ENCODE measurements around the gene CRADD.
A peak's percentile ranks its signal among the peaks of the same experiment; 100 is the strongest.
"Not testable (repeated sequence)": the region's sequence is repeated elsewhere in the genome, so short reads cannot be mapped to it uniquely, and the experiment has no call there.

CRADD gene

DNA sequence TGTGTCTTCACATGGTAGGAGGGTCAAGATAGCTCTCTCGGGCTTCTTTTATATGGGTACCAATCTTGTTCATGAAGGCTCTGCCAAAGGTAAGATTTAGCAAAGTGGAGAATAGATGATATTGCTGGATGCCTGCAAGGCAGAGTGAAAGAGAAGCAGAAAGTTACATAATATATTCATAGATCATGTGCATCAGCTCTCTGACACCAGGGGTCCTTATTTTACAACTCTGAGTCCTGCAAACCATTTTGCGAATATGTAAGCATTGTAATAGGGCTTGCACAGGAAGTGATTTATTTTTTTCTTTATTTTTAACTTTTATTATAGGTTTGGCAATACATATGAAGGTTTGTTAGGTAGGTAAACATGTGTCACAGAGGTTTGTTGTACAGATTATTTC is 31.8 kb downstream of the CRADD start:
- no peak for DNase-seq

DNA sequence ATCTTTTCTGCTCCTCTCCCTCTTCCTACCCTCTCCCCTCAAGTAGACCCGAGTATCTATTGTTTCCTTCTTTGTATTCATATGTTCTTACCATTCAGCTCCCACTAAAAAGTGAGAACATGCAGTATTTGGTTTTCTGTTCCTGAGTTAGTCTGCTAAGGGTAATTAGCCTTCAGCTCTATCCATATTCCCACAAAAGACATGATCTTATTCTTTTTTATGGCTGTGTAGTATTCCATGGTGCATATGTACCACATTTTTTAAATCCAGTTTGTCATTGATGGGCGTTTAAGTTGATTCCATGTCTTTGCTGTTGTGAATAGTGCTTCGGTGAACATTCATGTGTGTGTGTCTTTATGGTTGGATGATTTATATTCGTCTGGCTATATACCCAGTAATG is 32.2 kb downstream of the CRADD start:
- DNase-seq: no peak

- no peak for DNase-seq
Measured at GRCh38 chr12:93710574-93710926, 33.4 kb downstream of the CRADD start.

DNA sequence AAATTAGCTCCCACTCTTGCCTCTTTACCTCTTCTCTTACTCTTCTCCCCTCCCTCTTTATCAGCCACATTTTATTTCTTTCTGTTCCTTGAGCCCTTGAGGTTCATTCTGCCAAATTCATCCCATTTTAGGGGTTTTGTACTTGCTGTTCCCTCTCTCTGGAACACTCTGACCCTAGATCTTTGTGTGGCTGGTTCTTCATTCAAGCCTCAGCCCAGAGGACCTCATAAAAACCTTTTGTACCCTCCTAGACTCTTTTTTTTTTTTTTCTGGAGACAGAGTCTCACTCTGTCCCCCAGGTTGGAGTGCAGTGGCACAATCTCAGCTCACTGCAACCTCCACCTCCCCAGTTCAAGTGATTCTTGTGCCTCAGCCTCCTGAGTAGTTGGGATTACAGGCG is 34.3 kb downstream of the CRADD start:
- DNase-seq: not testable (repeated sequence)

- no peak for DNase-seq
Measured at GRCh38 chr12:93712200-93712599, 35.0 kb downstream of the CRADD start.

GRCh38 chr12:93713060-93713459 is 35.9 kb downstream of the CRADD start:
- DNase-seq: no peak

GRCh38 chr12:93713800-93714199 is 36.6 kb downstream of the CRADD start:
- DNase-seq: no peak

- DNase-seq: no peak
Measured at GRCh38 chr12:93714382-93714781, 37.2 kb downstream of the CRADD start.

GRCh38 chr12:93719710-93720109 is 42.5 kb downstream of the CRADD start:
- DNase-seq: no peak

- no peak for DNase-seq
Measured at GRCh38 chr12:93720559-93720958, 43.4 kb downstream of the CRADD start.

GRCh38 chr12:93722179-93722578 is 45.0 kb downstream of the CRADD start:
- DNase-seq: no peak

GRCh38 chr12:93722835-93723567 is 45.8 kb downstream of the CRADD start:
- peak; percentile 80 for DNase-seq

- no peak for DNase-seq
Measured at GRCh38 chr12:93723568-93723930, 46.4 kb downstream of the CRADD start.

GRCh38 chr12:93725531-93725930 is 48.4 kb downstream of the CRADD start:
- no peak for DNase-seq

- DNase-seq: no peak
Measured at GRCh38 chr12:93727195-93727811, 50.1 kb downstream of the CRADD start.

DNA sequence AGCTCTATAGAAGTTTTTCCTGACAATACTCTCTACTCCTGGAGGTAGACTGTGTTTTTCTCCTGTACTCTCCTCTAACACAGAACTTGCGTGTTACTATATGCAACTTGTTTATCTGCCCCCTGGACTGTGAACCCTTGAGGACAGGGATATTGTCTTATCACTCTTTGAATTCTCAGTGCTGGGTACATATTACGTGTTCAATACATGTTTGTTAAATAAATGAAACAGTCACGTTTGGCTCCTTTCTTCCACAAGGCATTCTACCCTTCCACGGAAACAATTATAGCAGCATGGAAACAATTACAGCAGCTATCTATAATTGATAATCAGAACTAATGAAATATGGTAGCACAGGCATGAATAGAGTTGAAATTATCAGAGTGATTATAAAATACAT is 50.7 kb downstream of the CRADD start:
- DNase-seq: no peak

GRCh38 chr12:93729934-93730333 is 52.8 kb downstream of the CRADD start:
- DNase-seq: no peak

DNA sequence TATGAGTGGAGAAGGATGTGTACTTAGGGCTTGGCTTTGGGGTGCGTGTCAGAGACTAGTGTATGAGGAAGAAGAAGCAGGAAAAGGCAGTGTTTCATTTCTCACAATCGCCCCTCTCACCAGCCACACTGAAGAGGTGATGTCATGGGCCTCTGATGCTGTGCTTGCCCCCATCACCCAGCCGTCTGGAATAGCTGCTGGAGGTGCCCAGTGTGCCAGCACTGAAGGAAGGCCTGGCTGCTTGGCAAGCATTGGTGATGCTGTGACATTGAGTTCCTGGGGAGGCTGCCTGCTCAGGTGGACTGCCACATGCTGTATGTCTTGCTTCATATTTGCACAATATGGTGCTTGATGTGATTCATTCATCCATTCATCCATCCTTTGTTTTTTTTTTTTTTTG is 56.2 kb downstream of the CRADD start:
- DNase-seq: no peak

- no peak for DNase-seq
Measured at GRCh38 chr12:93733928-93734327, 56.8 kb downstream of the CRADD start.

DNA sequence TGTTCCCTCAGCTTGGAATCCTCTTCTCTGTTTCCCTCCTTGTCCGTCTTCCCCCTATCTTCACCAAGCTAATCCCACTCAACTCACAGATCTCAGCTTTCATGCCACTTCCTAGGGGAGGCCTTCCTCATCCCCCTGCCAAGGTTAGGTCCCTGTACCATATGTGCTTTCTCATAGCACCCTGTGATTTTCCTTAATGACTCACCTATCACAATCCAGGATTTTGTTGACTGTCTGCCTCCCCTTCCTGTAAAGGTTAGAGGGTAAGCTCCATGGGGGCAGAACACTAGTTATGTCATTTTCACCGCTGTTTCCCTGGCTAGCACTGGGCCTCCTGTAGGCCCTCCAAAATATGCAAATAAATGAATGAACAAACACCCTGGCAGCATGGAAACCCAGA is 57.6 kb downstream of the CRADD start:
- no peak for DNase-seq

- DNase-seq: no peak
Measured at GRCh38 chr12:93736640-93737178, 59.5 kb downstream of the CRADD start.

DNA sequence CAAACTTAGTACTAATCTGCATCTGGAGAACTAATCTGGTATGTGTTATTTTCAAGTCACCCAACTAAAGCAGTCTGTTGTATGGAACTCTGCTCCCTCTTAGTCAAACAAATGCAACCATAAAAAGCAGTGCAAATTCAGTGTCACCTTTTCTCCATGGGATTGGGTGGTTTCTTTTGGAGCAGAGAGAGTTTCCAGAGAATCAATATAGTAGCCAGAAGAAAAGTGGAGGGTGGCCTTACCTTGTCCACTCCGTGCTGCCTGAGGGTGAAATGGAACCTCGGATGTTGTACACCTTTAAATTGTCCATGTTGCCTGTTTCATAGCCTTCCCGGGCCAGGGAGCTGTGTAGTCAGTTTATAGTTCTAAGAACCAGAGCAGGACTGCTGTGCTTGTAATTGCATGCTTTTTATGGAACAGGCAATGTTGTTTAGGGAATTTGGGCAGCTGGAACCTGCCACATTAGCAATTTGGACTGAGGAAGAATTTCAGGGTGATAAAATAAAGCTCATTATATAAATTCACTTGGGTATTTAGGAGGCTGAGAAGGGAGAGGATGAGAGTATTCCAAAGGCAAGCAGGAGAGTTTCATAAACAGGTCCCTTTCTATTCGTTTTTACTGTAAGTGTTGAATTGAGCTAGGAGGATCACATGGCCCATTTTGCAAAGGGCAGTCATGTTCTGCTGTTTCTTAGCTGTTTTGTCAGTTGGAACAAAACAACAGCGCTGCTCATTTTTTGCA is 60.5 kb downstream of the CRADD start:
- no peak for DNase-seq

DNA sequence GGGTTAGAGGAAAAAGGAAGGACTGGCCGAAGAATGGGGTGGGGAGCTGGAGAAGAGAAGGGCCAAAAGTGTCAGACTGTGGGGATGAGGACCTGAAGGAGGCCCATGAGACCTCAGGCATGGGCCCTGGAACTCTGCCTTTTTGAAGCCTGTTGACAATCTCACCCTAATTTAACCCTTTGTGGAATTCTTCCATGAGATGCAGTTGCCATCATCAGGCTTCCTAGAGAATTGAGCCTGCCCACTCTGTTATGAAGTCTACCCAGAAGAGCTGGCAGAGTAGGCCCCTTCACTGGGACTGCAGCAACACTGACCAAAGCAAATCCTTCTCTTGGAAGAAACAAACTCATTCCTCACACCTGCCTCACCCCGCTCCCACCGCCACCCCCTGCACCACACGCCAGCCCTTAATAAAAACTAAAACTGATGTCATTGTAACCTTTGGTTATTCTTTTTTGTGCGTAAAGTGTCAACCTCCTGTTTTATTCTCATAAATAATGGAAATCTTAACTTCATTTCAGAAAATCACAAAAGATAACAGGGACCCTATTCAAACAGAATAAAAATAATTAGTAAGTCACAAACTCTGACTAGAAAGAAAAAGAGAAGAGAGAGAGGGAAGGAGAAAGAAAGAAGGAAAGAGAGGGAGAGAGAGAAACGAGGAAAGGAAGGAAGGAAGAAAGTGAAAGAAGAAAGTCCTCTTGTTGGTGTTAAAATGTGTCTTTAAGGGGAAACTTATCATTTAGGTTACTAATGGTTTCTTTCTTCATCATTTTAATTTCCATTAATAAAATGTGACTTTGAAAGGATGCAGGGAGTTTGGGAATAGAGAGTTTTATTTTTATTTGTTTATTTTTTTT is 61.3 kb downstream of the CRADD start:
- DNase-seq: no peak
